WTC11 (cell line): ENCODE results near the gene MFF.

ENCODE experiments used
- ATF1 ChIP-seq: sonication (generic); formaldehyde crosslinking; IDR thresholded peaks from 2 replicates; pipeline ENCODE4 v1.8.1; 2023; ENCODE audit warnings: mild to moderate bottlenecking, moderate library complexity, missing genetic modification reagents
- CREB1 ChIP-seq: sonication (generic); formaldehyde crosslinking; IDR thresholded peaks from 2 replicates; pipeline ENCODE4 v1.8.0; 2023; ENCODE audit warnings: mild to moderate bottlenecking, missing genetic modification reagents
- CREM ChIP-seq: sonication (generic); formaldehyde crosslinking; IDR thresholded peaks from 2 replicates; pipeline ENCODE4 v1.8.1; 2022; ENCODE audit warnings: mild to moderate bottlenecking, missing genetic modification reagents, moderate library complexity
- CTCF ChIP-seq: fragments of 200-600 bp; IDR thresholded peaks from 2 replicates; pipeline ENCODE4 v1.8.0; 2022; ENCODE audit warnings: antibody characterized with exemption
- E2F1 ChIP-seq: sonication (generic); formaldehyde crosslinking; IDR thresholded peaks from 2 replicates; pipeline ENCODE4 v1.8.0; 2022; ENCODE audit warnings: mild to moderate bottlenecking, missing genetic modification reagents
- IRF2 ChIP-seq: sonication (generic); formaldehyde crosslinking; IDR thresholded peaks from 2 replicates; pipeline ENCODE4 v1.8.0; 2022; ENCODE audit warnings: low read depth, missing genetic modification reagents, borderline replicate concordance
- MAX ChIP-seq: sonication (generic); formaldehyde crosslinking; IDR thresholded peaks from 2 replicates; pipeline ENCODE4 v1.8.0; 2022; ENCODE audit warnings: mild to moderate bottlenecking, missing genetic modification reagents
- MLX ChIP-seq: sonication (generic); formaldehyde crosslinking; IDR thresholded peaks from 2 replicates; pipeline ENCODE4 v1.8.1; 2023; ENCODE audit warnings: mild to moderate bottlenecking, missing genetic modification reagents, moderate library complexity
- NR1H2 ChIP-seq: sonication (generic); formaldehyde crosslinking; IDR thresholded peaks from 2 replicates; pipeline ENCODE4 v1.9.0; 2021; ENCODE audit warnings: mild to moderate bottlenecking, moderate library complexity, missing genetic modification reagents
- SP1 ChIP-seq: sonication (generic); formaldehyde crosslinking; conservative IDR thresholded peaks from 2 replicates; pipeline ENCODE4 v1.8.1; 2022; ENCODE audit warnings: missing genetic modification reagents
- ZBTB21 ChIP-seq: sonication (generic); formaldehyde crosslinking; IDR thresholded peaks from 2 replicates; pipeline ENCODE4 v1.8.1; 2023; ENCODE audit warnings: mild to moderate bottlenecking, missing genetic modification reagents, borderline replicate concordance
- ZBTB43 ChIP-seq: sonication (generic); formaldehyde crosslinking; IDR thresholded peaks from 2 replicates; pipeline ENCODE4 v1.8.1; 2023; ENCODE audit warnings: mild to moderate bottlenecking, missing genetic modification reagents
- ZNF232 ChIP-seq: sonication (generic); formaldehyde crosslinking; IDR thresholded peaks from 2 replicates; pipeline ENCODE4 v1.8.0; 2022; ENCODE audit warnings: mild to moderate bottlenecking, missing genetic modification reagents

GRCh38 chr2:227308784-227309183 lies 16.3 kb upstream of the MFF start:
- TF ChIP-seq CTCF = no peak
- TF ChIP-seq CREM = no peak
- TF ChIP-seq ZNF232 = no peak
- no peak for TF ChIP-seq E2F1 (CRISPR knock-in tag)
- no peak for TF ChIP-seq IRF2 (CRISPR knock-in tag)
- TF ChIP-seq MAX (CRISPR knock-in tag) = no peak
- no peak for TF ChIP-seq SP1
- no peak for TF ChIP-seq ZBTB43 (CRISPR knock-in tag)
- no peak for TF ChIP-seq MLX (CRISPR knock-in tag)
- no peak for TF ChIP-seq NR1H2
- TF ChIP-seq CREB1 (CRISPR knock-in tag) = no peak
- no peak for TF ChIP-seq ATF1 (CRISPR knock-in tag)
- no peak for TF ChIP-seq ZBTB21
